Measurements from ENCODE around the gene SEC62. TPM values are rescaled to one million over a fixed set of nuclear protein-coding genes. Genes with fewer than 3 reads are reported as not detected.

Gene SEC62, protein sequence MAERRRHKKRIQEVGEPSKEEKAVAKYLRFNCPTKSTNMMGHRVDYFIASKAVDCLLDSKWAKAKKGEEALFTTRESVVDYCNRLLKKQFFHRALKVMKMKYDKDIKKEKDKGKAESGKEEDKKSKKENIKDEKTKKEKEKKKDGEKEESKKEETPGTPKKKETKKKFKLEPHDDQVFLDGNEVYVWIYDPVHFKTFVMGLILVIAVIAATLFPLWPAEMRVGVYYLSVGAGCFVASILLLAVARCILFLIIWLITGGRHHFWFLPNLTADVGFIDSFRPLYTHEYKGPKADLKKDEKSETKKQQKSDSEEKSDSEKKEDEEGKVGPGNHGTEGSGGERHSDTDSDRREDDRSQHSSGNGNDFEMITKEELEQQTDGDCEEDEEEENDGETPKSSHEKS
- 85.9 and 101 TPM in 2 replicates for total RNA-seq (ENCODE audit: low replicate concordance)
- long read RNA-seq, full-length matches to known transcripts = 15 of 43 reads
- long read RNA-seq, partial matches to known transcripts = 16 of 43 reads
- long read RNA-seq, other reads (novel, unspliced or antisense) = 12 of 43 reads

DNA sequence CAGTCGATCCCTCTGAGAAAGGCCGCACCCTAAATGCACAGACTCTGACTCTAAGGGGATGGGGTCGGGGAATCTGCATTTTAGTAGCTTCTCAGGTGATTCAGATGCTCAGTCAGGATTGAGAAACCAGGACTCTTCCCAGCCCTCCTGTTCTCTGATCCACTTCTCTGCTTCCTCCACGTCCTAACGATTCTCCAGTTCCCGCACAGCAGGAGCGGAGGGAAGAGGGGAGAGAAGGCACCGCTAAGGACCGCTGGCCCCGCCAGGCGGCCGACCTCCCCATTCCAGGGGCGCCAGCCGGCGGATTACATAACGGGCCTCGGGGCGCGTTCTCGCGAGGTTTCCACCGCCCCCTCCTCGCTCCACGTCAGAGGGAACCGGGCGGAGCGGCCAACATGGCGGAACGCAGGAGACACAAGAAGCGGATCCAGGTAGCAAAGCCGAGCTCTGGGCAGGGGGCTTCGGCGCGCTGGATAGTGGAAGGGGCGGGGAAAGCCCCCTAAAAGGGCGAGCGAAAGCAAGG, at the start of gene SEC62:
SEC62 (plus strand) TSS at position 380 of the 523 bp plus-strand sequence; CDS start at position 396, 16 bp downstream.
- Mint-ChIP-seq H3K27me3 (peaks cover 5% of the 10 kb centered on the region), H3K36me3 (no peaks in the 10 kb centered on the region), H3K9me3 (no peaks in the 10 kb centered on the region), H3K4me3 (peak within 1 kb of the TSS; percentile 88), H3K4me1 (ENCODE audit: unreplicated experiment) (peaks cover 18% of the 10 kb centered on the region), H3K27ac (peak within 1 kb of the TSS; percentile 81)
- TF ChIP-seq, protein P1, sequence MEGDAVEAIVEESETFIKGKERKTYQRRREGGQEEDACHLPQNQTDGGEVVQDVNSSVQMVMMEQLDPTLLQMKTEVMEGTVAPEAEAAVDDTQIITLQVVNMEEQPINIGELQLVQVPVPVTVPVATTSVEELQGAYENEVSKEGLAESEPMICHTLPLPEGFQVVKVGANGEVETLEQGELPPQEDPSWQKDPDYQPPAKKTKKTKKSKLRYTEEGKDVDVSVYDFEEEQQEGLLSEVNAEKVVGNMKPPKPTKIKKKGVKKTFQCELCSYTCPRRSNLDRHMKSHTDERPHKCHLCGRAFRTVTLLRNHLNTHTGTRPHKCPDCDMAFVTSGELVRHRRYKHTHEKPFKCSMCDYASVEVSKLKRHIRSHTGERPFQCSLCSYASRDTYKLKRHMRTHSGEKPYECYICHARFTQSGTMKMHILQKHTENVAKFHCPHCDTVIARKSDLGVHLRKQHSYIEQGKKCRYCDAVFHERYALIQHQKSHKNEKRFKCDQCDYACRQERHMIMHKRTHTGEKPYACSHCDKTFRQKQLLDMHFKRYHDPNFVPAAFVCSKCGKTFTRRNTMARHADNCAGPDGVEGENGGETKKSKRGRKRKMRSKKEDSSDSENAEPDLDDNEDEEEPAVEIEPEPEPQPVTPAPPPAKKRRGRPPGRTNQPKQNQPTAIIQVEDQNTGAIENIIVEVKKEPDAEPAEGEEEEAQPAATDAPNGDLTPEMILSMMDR (conservative IDR thresholded peaks at IDR 0.05) = peak; percentile 61
- peak; percentile 96 for DNase-seq (ENCODE audit: extremely low spot score, unreplicated experiment)

DNA sequence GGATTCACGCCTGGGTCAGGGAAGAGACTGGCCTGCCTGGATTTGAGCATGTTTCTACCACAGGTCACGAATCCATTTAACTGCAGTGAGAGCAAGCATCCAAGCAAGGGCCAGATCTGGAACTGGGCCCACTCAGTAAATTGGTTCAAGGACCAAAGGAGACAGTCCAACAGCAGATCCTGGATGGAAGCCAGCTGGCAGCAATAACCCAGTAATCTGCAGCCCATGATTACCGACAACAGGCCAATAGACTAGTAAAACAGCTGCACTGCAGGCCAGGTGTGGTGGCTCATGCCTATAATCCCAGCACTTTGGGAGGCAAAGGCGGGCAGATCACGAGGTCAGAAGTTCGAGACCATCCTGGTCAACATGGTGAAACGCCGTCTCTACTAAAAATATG, 43.4 kb upstream of the SEC62 start:
- Mint-ChIP-seq H3K36me3 (no peaks in the 10 kb centered on the region), H3K27ac (no peak overlapping the region)

DNA sequence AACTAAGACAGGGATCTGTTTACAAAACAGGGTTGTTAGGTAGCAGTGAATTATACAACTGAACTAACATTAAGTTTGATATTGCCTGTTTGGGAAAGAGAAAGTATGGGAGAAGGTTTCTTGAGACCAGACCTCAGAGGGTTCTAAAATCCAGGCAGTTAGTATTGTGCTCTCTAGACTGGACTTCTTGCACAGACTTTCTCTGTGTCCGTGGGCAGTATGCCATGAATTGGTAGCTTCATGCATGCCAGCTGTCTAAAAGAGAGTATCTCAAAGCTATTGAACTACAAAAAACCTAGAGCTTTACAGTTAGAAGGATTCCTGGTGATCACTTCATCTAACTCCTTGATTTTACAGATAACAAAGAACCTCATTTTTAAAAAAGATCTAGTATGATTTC, 42.8 kb upstream of the SEC62 start:
- H3K36me3 Mint-ChIP-seq = no peaks in the 10 kb centered on the region
- TF ChIP-seq, protein P1 (conservative IDR thresholded peaks at IDR 0.05) = no peak
- peaks cover 3% of the 10 kb centered on the region for H3K27me3 Mint-ChIP-seq
- no peaks in the 10 kb centered on the region for H3K4me1 Mint-ChIP-seq (ENCODE audit: unreplicated experiment)
- no peak overlapping the region for H3K4me3 Mint-ChIP-seq
- no peak for DNase-seq (ENCODE audit: extremely low spot score, unreplicated experiment)
- no peak overlapping the region for H3K27ac Mint-ChIP-seq
- H3K9me3 Mint-ChIP-seq = no peaks in the 10 kb centered on the region

More for the DNA sequence above, 43.4 kb upstream of the SEC62 start:
- H3K4me1 Mint-ChIP-seq (ENCODE audit: unreplicated experiment) = no peaks in the 10 kb centered on the region
- no peak for DNase-seq (ENCODE audit: extremely low spot score, unreplicated experiment)
- H3K9me3 Mint-ChIP-seq = no peaks in the 10 kb centered on the region
- no peaks in the 10 kb centered on the region for H3K27me3 Mint-ChIP-seq
- no peak overlapping the region for H3K4me3 Mint-ChIP-seq
- TF ChIP-seq, protein P1 (conservative IDR thresholded peaks at IDR 0.05) = no peak

DNA sequence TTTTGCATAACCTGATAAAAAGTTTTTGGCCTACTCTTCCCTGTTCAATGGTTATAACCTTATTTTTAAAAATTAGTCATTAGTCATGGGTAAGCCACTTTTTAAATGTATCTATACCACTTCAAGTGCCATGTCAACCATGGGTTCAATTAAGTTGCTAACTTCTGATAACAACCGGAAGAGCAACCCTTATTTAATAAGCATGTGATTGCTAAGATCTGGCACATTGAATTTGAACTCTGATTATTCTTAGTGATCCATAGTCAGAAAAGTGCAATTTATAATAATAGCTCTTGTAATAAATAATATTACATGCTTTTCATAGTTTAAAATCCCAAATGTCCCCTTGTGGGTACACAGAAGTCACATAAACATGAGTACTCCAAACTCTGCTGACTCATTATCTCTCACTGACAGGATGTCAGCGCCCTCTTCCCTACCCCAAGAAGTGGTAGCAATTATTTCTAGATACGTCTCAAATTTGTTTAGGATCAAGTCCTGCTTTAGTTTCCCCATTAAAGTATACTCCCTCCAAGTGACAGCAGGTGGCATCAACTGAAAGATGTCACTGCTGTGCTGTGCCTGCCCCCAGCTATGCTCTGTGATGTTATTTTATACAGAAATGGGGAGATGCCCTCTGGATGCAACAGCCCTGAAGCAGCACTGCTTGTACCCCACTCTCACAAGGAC, 36.6 kb upstream of the SEC62 start:
- Mint-ChIP-seq H3K27me3 (peaks cover 24% of the 10 kb centered on the region), H3K4me1 (ENCODE audit: unreplicated experiment) (no peaks in the 10 kb centered on the region), H3K9me3 (no peaks in the 10 kb centered on the region), H3K27ac (no peak overlapping the region), H3K4me3 (no peak overlapping the region), H3K36me3 (no peaks in the 10 kb centered on the region)
- TF ChIP-seq, protein P1 (conservative IDR thresholded peaks at IDR 0.05) = no peak
- DNase-seq (ENCODE audit: extremely low spot score, unreplicated experiment) = no peak

DNA sequence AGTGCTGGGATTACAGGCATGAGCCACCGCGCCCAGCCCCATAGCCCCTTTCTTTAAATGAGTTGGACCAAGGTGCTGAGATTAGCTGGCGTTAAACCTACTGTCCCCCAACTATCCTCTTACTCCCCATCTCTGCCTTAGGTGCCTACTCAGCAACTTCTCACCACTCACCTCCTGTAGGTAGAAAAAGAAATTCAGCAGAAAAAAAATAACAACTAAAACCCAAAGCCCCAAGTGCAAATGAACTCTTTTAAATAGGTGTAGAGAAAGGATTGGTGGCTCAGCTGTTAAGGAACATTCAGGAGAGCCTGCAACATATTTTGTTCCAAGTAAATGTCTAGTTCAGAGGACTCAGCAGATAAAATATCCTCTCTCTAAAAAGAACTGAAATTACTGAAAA, 35.8 kb upstream of the SEC62 start:
- Mint-ChIP-seq H3K36me3 (no peaks in the 10 kb centered on the region), H3K4me1 (ENCODE audit: unreplicated experiment) (no peaks in the 10 kb centered on the region), H3K27me3 (peaks cover 33% of the 10 kb centered on the region), H3K4me3 (no peak overlapping the region), H3K9me3 (no peaks in the 10 kb centered on the region), H3K27ac (no peak overlapping the region)
- no peak for DNase-seq (ENCODE audit: extremely low spot score, unreplicated experiment)
- TF ChIP-seq, protein P1 (conservative IDR thresholded peaks at IDR 0.05) = no peak
